T-helper 1 cell (primary cell): Measurements from ENCODE around the gene WASF1.
"Not testable (repeated sequence)": the region's sequence is repeated elsewhere in the genome, so short reads cannot be mapped to it uniquely, and the experiment has no call there.

Experiments used
- DNase-seq, 5 donors: peaks; one replicate each; pipeline ENCODE4 v3.0.0-alpha.2; 2012 to 2020

The WASF1 gene

GRCh38 chr6:110085285-110085684 lies 94.2 kb downstream of the WASF1 start:
- no peak for DNase-seq

DNA sequence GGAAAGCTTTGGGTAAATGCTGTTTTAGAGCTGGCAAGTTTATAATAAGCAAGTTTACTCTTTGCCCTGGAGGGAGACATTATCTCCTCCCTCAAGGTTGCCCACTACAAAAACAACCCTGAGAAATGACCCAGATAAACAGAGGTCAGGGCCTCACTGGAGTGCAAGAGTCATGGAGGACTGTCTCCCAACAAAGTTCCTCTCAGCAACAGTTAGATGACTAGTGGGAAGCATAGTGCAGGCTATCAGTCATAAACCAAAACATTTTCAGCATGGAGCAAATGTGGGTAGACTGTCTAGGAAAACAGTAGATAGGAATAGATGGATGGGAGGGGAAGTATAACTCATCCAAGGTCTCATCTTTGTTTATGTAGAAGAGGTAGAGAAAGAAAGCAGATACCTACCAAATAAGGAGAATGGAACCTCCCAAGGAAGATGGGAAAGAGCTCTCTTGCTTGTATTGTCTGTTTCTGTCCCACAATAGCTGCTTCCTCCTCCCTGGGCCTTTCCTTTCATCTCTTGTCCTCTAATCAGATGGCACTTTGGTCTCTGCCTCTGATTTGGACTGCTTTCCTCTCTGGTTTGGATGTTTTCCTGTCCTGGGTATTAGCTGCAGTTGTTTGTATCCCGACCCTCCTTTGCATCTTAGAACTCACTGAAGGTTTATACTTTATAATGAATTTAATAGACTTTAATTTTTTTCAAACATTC lies 95.4 kb downstream of the WASF1 start:
- no peak for DNase-seq

DNA sequence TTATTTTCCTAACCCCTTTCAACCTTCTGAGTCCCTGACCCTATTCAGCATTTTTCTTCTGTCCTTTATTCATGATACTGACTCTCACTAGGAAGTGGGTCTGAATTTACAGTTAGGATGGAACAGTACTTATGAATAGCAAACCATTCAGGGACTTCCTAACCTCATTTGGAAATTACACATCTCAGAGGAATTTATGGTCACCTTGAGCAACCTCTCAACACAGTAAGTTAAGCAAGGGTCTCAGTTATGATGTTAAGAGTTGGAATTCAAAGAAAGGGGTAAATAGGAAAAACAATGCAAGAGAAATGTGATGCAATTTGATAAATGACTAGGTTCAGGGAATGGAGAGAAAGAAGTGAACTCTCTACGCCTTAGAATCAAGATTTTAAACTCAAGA lies 104.1 kb downstream of the WASF1 start:
- no peak for DNase-seq

DNA sequence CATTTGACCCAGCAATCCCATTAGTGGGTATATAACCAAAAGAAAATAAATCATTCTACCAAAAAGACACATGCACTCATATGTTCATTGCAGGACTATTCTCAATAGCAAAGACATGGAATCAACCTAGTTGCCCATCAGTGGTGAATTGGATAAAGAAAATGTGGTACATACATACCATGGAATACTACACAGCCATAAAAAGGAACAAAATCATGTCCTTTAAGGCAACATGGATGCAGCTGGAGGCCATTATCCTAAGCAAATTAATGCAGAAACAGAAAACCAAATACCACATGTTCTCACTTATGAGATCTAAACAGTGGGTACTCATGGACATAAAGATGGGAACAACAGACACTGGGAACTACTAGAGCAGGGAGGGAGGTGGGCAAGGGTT lies 106.0 kb downstream of the WASF1 start:
- not testable (repeated sequence) for DNase-seq

DNA sequence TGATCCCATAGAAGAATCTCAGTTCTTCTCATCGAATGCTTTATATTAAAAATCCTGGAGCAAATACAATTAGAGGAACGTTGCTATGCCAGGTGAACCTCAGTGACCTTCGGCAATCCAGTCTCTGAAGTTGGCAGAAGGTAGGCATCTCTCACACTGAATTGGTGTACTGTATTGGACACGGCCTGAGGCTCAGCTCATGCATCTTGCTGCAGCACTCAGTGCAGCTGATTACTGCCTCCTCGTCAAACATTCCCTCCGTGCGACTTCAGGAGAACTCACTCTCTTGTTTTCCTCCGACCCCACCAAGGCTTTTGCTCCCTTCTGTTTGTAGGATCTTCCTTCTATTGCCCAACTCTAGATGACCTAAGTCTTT lies 110.9 kb downstream of the WASF1 start:
- DNase-seq: no peak

- DNase-seq: no peak
Observed at GRCh38 chr6:110067837-110068591, 111.5 kb downstream of the WASF1 start.

- DNase-seq: no peak
Observed at GRCh38 chr6:110064744-110065524, 114.5 kb downstream of the WASF1 start.

DNA sequence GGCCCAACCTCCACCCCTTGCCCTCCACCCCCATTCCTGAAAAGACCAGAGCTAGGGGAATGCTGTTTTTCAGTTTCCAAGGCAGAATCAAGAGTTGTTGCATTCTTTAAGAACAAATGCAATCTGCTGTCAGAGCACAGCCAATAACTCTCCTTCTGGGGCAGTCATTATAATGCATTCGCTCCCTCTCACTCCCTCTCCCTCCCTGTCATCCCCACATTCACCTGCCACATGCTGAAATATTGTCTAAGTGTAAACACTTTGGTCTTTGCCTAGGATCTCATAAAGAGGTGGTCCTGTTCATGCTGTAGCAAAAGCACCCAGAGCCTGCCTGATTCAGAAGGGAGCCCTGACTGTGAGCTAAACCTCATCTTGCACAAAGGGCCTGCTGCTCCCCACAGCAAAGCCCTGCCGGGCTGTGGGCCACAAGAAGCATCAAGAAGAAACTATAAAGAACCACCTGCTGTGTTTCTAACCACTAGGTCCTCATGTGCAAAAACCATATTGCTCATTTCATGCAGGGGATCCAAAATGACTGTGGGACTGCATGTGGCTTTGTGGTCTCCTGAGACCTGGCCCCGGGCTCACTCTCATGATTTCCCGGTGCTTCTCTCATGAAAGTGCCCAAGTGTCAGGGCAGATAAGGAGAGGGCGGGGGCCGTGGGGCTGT lies 115.7 kb downstream of the WASF1 start:
- peak in 1 of 5 donors; percentile 25 for DNase-seq

DNA sequence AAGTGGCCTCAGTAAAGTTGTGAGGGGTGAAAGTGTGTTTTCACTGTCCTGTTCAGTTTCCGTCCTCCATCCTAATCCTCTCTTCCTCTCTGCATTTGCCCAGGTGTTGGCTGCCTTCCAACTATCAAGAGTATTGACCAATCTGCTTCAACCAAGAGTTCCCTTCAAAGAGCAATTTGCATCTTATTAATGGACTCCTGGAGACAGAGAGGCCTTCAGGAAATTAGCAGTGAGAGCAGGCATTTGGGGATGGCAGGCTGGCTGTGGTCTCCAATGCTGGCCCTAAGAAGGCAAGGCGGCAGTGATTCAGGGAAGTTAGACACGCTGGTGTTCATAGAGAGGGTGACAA lies 124.1 kb downstream of the WASF1 start:
- DNase-seq: no peak

GRCh38 chr6:110054664-110055386 lies 124.6 kb downstream of the WASF1 start:
- DNase-seq: no peak

GRCh38 chr6:110053395-110054240 lies 125.9 kb downstream of the WASF1 start:
- peak in 1 of 5 donors; percentile 4 for DNase-seq

DNA sequence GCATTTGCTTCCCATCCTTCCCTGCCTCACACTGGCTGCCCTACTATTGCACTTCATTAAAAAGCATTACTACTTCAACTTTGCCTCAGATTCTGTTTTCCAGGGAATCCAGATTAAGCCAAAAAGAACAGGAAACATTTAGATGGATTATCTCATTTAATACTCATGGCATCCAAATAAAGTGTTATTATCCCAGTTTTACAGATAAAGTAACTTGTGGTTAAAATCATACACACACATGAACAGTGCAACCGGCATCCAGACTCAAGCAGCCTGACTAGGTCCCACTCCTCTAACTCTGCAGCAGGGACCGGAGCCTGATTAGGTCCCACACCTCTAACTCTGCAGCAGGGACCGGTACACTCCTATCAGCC lies 129.0 kb downstream of the WASF1 start:
- no peak for DNase-seq
